Hindlimb muscle (tissue), 1 donor: ENCODE measurements around the gene CREB5. TPM values are rescaled to one million over a fixed set of nuclear protein-coding genes. Genes with fewer than 3 reads are reported as not detected.

Experiments
- DNase-seq: peaks from one replicate; pipeline ENCODE4 v3.0.0-alpha.2; 2013
- polyA plus RNA-seq: library from polyadenylated mRNA; unstranded; fragments of 120-200 nt; gene quantifications from one replicate; pipeline ENCODE4 v1.2.1, GENCODE V29; 2013; ENCODE audit not compliant: insufficient read length

CREB5 gene
- polyA plus RNA-seq, 1 donor = 24.4 TPM

- no peak for DNase-seq
Measured at GRCh38 chr7:28517206-28517605, 104.9 kb downstream of the CREB5 start.

DNA sequence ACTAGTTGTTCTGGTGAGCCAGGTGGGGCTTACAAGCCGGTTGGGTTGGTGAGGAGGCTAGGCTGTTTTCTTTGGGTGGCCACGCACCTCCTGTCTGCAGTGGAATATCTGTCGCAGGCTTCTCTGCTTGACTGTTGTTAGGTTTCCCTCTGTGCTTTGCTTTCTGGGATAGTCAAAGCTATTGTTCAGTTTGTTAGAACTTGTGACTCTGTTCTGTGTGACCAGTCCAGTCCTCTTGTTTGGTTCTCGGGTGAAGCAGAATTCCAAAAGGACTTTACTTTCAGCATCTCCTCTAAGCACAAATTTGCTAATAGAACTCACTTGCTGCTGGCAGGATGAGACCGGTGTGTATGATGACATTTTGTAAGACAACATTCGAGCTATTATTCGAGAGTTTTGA is 105.3 kb downstream of the CREB5 start:
- no peak for DNase-seq

DNA sequence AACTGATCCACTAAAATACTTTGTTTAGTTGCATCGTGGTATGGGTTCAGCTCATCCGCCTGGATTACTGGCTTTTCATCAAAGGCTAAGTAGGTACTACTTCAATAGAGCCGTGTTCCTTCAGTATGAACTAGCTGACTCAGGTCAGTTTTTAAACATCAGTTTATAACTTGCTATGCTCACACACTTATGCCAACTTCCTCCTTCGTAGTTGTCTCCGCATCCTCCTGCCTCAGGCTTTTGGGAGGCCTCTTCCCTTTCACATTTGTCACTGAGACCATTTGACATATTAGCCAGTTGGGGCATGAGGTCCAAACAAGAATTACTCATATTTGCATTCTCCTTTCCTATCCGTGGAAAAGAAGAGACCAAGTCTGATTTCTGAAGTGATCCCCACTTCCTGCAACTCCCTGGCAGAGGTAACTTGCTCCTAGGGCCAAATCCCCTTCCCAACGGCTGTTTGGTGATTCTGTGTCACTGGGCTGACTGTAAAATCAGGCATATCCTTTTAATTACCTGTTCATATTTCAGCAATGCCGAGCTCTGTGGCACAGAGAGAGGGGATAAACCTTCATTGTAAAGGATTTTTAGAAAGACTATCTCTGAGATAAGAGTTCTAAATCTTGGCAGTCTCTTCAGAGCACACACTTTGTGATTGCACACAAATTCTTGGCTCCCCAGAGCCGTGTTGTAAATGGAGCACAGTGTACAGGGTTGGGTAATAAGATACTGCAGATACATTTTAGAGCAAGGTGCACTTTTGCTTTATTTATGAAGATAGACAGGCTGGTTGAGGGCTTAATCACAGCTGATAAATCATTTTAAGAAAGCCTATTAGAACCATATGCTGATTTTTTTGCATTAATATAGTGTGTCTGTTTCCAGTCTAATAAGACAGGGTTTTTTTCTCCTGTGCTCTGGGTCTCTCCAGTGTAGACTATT is 108.0 kb downstream of the CREB5 start:
- no peak for DNase-seq

- DNase-seq = no peak
Measured at GRCh38 chr7:28524978-28525377, 112.7 kb downstream of the CREB5 start.

DNA sequence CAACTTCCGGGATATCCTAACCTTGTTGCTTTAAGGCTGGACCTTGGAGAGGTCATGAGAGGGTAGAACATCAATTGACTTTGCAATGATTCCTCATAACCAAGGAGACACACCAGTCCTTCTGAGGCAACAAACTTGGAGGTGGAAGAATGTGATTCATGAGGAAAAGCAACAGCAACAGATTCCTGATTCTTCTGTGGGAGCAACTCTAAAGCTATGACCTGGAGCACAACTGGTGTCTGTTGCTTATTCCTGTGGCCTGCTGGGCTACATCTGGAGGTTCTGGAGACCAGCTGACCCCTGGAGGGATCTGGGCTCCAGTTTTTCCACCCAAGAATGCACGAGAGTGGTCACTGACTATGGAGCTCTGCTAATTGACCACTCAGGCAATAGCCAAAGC is 116.6 kb downstream of the CREB5 start:
- DNase-seq = no peak

GRCh38 chr7:28529755-28530154 is 117.4 kb downstream of the CREB5 start:
- DNase-seq = no peak

- no peak for DNase-seq
Measured at GRCh38 chr7:28530175-28530802, 118.0 kb downstream of the CREB5 start.

- DNase-seq = no peak
Measured at GRCh38 chr7:28530803-28531175, 118.5 kb downstream of the CREB5 start.

DNA sequence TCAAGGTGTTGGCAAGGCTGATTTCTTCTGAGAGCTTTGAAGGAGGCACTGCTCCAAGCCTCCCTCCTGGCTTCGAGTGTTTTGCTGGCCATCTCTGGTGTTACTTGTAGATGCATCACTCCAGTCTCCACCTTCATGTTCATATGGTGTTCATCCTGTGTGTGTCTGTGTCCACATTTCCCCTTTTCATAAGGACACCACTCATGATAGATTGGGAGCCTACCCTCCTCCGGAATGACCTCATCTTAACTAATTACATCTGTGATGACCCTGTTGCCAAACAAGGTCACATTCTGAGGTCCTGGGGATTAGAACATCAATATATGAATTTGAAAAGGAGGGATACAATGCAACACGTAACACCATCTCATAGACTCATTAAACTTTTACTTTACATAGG is 119.0 kb downstream of the CREB5 start:
- no peak for DNase-seq

- no peak for DNase-seq
Measured at GRCh38 chr7:28532181-28532580, 119.9 kb downstream of the CREB5 start.

DNA sequence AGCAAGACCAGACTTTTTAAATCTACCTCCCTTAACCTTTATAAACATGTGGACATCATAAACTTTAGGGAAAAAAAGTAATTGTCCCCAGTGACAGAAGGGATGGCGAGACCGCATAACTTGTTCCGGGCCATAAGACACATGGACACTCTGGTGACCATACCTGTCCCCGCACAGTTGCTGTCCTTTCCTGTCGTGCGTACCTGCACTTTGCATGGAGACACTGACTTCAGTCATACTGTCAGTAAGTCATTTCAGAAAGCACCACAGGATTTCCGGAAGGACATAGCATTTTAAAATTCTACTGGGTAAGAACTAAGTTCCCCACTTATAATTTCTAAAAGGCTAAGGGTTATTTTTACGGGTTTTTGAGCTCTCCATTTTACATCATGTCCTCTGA is 120.9 kb downstream of the CREB5 start:
- no peak for DNase-seq

GRCh38 chr7:28533731-28534531 is 121.6 kb downstream of the CREB5 start:
- peak; percentile 69 for DNase-seq

- DNase-seq = peak; percentile 59
Measured at GRCh38 chr7:28536259-28536658, 123.9 kb downstream of the CREB5 start.

GRCh38 chr7:28539289-28539981 is 127.1 kb downstream of the CREB5 start:
- no peak for DNase-seq

DNA sequence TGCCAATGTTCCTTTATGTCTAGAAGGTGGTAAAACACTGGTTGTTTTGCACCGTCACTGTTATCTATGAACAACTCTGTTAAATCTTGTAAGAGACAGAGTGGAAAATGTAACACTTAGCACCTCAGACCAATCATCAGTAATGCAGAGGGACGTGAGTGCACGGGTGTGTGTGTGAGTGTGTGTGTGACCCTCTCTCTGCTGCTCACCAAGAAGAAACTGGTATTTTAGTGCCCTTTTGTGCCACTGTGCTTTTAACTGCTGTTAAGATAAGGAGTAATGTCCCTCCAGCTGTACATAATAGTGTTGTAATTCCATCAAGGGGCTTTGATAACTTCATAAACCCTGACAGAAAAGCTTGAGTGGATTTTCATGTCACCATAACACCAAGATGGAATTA is 130.1 kb downstream of the CREB5 start:
- no peak for DNase-seq

GRCh38 chr7:28544453-28545117 is 132.3 kb downstream of the CREB5 start:
- DNase-seq = no peak

DNA sequence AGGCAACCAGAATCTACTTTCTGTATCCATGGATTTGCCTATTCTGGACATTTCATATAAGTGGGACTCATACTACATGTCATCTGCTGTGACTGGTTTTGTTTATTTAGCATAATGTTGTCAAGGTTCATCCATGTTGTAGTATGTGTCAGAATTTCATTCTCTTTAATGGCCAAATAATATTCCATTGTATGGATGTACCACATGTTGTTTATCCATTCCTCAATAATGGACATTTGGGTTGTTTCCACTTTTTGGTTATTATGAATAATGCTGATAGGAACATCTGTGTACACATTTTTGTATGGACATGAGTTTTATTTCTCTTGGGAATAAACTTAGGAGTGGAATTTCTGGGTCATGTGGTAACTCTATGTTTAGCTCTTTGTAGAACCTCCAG is 133.7 kb downstream of the CREB5 start:
- no peak for DNase-seq

- DNase-seq = no peak
Measured at GRCh38 chr7:28547115-28547514, 134.8 kb downstream of the CREB5 start.

DNA sequence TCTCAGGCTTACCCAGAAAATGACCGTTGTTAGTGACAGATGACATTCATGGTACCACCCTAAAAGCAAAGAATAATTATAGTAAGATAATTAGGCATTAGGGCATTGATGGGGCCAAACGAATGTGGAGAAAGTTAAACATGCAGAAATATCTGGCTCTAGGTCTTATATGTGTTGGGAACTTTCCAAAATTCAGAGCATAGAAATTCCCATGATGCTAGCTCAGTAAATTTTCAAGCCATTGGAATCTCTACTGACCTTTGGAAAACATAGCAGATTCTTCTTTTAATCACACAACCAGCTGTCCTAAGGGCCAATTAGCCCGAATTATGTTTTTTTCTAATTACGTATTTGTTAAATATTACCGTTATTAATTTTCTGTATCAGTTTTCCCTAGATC is 136.1 kb downstream of the CREB5 start:
- DNase-seq = no peak

GRCh38 chr7:28549998-28550397 is 137.7 kb downstream of the CREB5 start:
- DNase-seq = no peak

DNA sequence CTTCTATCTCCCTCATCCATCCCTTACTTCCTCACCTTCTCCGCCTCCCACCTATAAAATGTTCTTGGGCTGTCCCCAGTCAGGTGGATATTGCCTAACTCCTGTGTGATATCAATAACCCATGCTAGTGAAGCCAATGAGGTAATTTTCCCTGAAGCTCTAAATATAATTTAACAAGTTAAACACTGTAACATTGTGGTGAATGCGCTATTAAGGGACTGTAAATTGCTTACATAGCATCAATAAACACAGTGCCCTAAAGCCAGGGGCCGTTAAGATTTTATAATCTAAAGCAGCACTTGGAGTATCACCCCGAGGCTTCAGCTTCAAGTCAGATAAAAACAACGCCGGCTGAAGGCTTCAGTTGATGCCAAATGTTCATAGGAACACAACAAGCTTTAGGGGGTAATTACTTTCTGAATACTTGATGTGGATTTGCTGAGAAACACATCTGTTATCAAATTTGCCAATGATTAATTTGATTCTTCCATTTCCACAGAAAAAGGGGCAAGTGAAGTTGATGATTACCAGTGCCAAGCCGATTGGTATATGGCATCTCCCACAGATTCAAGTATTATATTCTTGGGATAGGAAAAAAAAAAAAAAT is 138.4 kb downstream of the CREB5 start:
- no peak for DNase-seq

DNA sequence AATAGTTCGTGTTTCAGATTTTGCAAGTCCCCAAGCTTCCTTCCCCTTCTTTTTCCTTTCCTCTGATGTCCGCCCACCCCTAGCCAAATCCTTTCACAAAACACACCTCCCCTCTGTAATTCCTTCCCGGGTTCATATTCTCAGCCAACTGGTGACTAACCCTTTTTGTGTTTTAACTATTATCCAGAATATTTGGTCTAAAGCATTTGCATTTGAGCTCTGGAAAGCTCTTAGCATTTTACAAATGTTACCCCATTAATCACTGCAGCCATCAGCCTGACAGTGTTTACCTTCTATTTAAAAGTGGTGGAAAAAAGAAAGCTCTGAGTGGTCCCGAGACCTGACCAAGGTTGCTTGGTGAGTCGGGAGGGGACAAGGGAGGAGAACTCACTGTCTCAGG is 139.0 kb downstream of the CREB5 start:
- no peak for DNase-seq
